ENCODE results near the gene HNRNPAB.

- no peak for TF ChIP-seq CTCF (conservative IDR thresholded peaks at IDR 0.05; ENCODE audit: low read depth, low read length)
- TF ChIP-seq EZH2 (IDR thresholded peaks at IDR 0.05; ENCODE audit: borderline replicate concordance, low read depth, low read length, poor library complexity, severe bottlenecking): no peak
Measured at GRCh38 chr5:178245389-178245788, 41.1 kb downstream of the HNRNPAB start.

Measured in A673 (cell line).